ENCODE results near the gene RSU1. TPM values are rescaled to one million over a fixed set of nuclear protein-coding genes. Genes with fewer than 3 reads are reported as not detected.
"Not testable (repeated sequence)": the region's sequence is repeated elsewhere in the genome, so short reads cannot be mapped to it uniquely, and the experiment has no call there.

RSU1 gene
- total RNA-seq, 1 donor from 2014 or later, result 60.7 TPM

DNA sequence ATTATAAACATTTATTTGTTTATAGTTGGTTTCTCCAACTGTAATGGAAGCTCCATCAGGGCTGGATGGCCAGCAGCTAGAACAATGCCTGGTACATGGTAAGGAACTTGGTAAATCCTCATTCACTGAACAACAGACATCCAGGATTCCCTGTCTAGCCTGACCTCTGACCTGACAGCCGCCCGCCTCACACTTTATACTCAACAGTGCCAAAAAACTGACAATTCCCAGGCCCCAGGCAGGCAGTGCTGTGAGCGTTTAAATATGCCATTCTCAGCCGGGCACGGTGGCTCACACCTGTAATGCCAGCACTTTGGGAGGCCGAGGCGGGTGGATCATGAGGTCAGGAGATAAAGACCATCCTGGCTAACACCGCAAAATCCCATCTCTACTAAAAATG lies 55.9 kb downstream of the RSU1 start:
- Mint-ChIP-seq H3K27ac (no peak overlapping the region), H3K36me3 (ENCODE audit: low read depth) (peaks cover 62% of the 10 kb centered on the region), H3K9me3 (no peaks in the 10 kb centered on the region), H3K27me3 (no peaks in the 10 kb centered on the region), H3K4me3 (no peak overlapping the region), H3K4me1 (peaks cover 9% of the 10 kb centered on the region)
- ChIA-PET CTCF (no interaction called here), POLR2A (no interaction called here)
- no peak for ATAC-seq (ENCODE audit: low read depth)
- no peak for DNase-seq
- TF ChIP-seq, protein P1, sequence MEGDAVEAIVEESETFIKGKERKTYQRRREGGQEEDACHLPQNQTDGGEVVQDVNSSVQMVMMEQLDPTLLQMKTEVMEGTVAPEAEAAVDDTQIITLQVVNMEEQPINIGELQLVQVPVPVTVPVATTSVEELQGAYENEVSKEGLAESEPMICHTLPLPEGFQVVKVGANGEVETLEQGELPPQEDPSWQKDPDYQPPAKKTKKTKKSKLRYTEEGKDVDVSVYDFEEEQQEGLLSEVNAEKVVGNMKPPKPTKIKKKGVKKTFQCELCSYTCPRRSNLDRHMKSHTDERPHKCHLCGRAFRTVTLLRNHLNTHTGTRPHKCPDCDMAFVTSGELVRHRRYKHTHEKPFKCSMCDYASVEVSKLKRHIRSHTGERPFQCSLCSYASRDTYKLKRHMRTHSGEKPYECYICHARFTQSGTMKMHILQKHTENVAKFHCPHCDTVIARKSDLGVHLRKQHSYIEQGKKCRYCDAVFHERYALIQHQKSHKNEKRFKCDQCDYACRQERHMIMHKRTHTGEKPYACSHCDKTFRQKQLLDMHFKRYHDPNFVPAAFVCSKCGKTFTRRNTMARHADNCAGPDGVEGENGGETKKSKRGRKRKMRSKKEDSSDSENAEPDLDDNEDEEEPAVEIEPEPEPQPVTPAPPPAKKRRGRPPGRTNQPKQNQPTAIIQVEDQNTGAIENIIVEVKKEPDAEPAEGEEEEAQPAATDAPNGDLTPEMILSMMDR (IDR thresholded peaks at IDR 0.05), result no peak
- intact Hi-C loops (cut with micrococcal nuclease), result no loop called here

- ChIA-PET CTCF (no interaction called here), POLR2A (no interaction called here)
- Mint-ChIP-seq H3K27me3 (no peaks in the 10 kb centered on the region), H3K9me3 (no peaks in the 10 kb centered on the region), H3K4me1 (no peaks in the 10 kb centered on the region), H3K4me3 (no peak overlapping the region), H3K27ac (no peak overlapping the region), H3K36me3 (ENCODE audit: low read depth) (peaks cover 78% of the 10 kb centered on the region)
- DNase-seq, result no peak
- TF ChIP-seq, protein P1 (IDR thresholded peaks at IDR 0.05), result no peak
- intact Hi-C loops (cut with micrococcal nuclease), result no loop called here
- ATAC-seq (ENCODE audit: low read depth), result no peak
Measured at GRCh38 chr10:16756561-16757221, 60.5 kb downstream of the RSU1 start.

- H3K27ac Mint-ChIP-seq, result no peak overlapping the region
- DNase-seq (no peak), ATAC-seq (ENCODE audit: low read depth) (no peak)
- no peaks in the 10 kb centered on the region for H3K27me3 Mint-ChIP-seq
- intact Hi-C loops (cut with micrococcal nuclease), result no loop called here
- H3K4me1 Mint-ChIP-seq, result no peaks in the 10 kb centered on the region
- TF ChIP-seq, protein P1 (IDR thresholded peaks at IDR 0.05), result no peak
- CTCF ChIA-PET, result no interaction called here
- POLR2A ChIA-PET, result no interaction called here
- H3K9me3 Mint-ChIP-seq, result no peaks in the 10 kb centered on the region
- no peak overlapping the region for H3K4me3 Mint-ChIP-seq
- H3K36me3 Mint-ChIP-seq (ENCODE audit: low read depth), result peaks cover 87% of the 10 kb centered on the region
Measured at GRCh38 chr10:16754765-16755164, 62.5 kb downstream of the RSU1 start.

DNA sequence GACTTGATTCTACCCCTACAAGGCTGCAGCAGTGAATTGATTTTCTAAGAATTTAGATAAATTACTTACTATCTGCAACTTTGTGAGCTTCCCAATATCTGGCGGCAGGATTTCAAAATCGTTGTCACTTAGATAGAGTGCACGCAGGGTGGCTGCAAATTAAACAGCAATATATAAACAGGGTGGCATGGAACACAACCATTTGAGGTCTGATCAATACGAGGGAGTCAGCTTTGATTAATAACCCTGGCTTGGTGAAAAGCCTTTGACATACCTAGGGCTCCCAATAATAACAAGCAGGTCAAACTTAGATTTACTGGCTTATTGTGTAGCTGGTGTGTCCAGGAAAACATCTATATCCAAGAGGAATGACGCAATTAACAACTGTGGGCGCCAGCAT lies 64.4 kb downstream of the RSU1 start:
- H3K27me3 Mint-ChIP-seq; H3K4me1 Mint-ChIP-seq; intact Hi-C loops (cut with micrococcal nuclease); CTCF ChIA-PET; H3K9me3 Mint-ChIP-seq; H3K27ac Mint-ChIP-seq; DNase-seq; ATAC-seq (ENCODE audit: low read depth); POLR2A ChIA-PET; H3K4me3 Mint-ChIP-seq: not testable (repeated sequence)
- H3K36me3 Mint-ChIP-seq (ENCODE audit: low read depth), result peaks cover 87% of the 10 kb centered on the region

DNA sequence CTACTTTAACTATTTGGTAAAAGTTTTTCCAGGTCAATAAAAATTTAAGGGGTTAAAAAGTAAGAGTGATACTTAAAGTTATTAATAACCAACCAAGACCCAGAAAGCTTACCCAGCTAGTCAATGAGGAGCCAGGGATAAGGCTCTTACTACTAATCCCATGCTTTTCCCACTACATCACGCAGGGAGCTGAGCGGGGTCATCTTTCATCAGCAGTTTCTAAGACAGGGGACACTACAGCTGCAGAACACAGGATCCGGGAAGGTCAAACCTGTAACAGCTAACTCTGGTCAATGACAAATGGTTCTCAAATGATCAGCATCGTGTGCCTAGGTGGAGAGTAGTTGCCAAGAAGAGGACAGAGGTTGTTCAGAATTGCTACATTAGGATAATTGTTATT lies 65.1 kb downstream of the RSU1 start:
- TF ChIP-seq, protein P1 (IDR thresholded peaks at IDR 0.05), result no peak
- CTCF ChIA-PET, result no interaction called here
- Mint-ChIP-seq H3K4me1 (no peaks in the 10 kb centered on the region), H3K36me3 (ENCODE audit: low read depth) (peaks cover 84% of the 10 kb centered on the region), H3K4me3 (no peak overlapping the region), H3K9me3 (no peaks in the 10 kb centered on the region), H3K27ac (no peak overlapping the region), H3K27me3 (no peaks in the 10 kb centered on the region)
- intact Hi-C loops (cut with micrococcal nuclease), result no loop called here
- no peak for ATAC-seq (ENCODE audit: low read depth)
- POLR2A ChIA-PET, result no interaction called here
- DNase-seq, result no peak

GRCh38 chr10:16751244-16751643 lies 66.0 kb downstream of the RSU1 start:
- Mint-ChIP-seq H3K4me1 (no peaks in the 10 kb centered on the region), H3K9me3 (no peaks in the 10 kb centered on the region), H3K27me3 (no peaks in the 10 kb centered on the region), H3K27ac (no peak overlapping the region), H3K36me3 (ENCODE audit: low read depth) (peaks cover 85% of the 10 kb centered on the region), H3K4me3 (no peak overlapping the region)
- intact Hi-C loops (cut with micrococcal nuclease), result no loop called here
- CTCF ChIA-PET, result no interaction called here
- no peak for DNase-seq
- ATAC-seq (ENCODE audit: low read depth), result no peak
- TF ChIP-seq, protein P1 (IDR thresholded peaks at IDR 0.05), result no peak
- POLR2A ChIA-PET, result no interaction called here

Measured in activated B cell treated with CpG ODN at 0.5 μM for 24 hours (primary cell).